Mammary epithelial cell (primary cell): ENCODE data around the gene ZNF563.

Experiments
- CTCF ChIP-seq, 2 donors: IDR thresholded peaks in 1 of 2; conservative IDR thresholded peaks in 1 of 2; 2 replicates each; pipeline ENCODE4 v1.5.1; 2011 to 2012; ENCODE audit warnings: inconsistent platforms in 2 of 2, low read length in 2 of 2, mild to moderate bottlenecking in 2 of 2, control low read depth in 1 of 2, low read depth in 1 of 2; ENCODE audit not compliant: insufficient read depth in 1 of 2; ENCODE audit errors: extremely low read depth in 1 of 2
- EZH2 ChIP-seq: IDR thresholded peaks from 2 replicates; pipeline ENCODE4 v1.6.1; 2012; ENCODE audit warnings: low read length, inconsistent platforms, borderline replicate concordance

GRCh38 chr19:12380444-12380737, 47.0 kb upstream of the ZNF563 start:
- TF ChIP-seq CTCF (conservative IDR thresholded peaks at IDR 0.05 in 1 of 2, IDR thresholded peaks at IDR 0.05 in 1 of 2; ENCODE audit: extremely low read depth in 1 of 2, insufficient read depth in 1 of 2, low read depth in 1 of 2, low read length in 2 of 2) = no peak
- TF ChIP-seq EZH2 = no peak
